GM18507 (cell line): ENCODE measurements around the gene OSTF1.
A peak's percentile ranks its signal among the peaks of the same experiment; 100 is the strongest.

Source experiments
- DNase-seq: peaks from one replicate; pipeline ENCODE4 v3.0.0; 2011; ENCODE audit warnings: low read depth; ENCODE audit not compliant: insufficient read length; ENCODE audit errors: extremely low spot score
- FAIRE-seq: peaks from 2 replicates; lab custom pipeline; 2011; peaks lifted over from hg19 to GRCh38; lab: Jason Lieb, UNC

Gene OSTF1

GRCh38 chr9:75111019-75111622 is 22.8 kb downstream of the OSTF1 start:
- no peak for FAIRE-seq

GRCh38 chr9:75112789-75113188 is 24.5 kb downstream of the OSTF1 start:
- FAIRE-seq (no peak), DNase-seq (no peak)

More at GRCh38 chr9:75111019-75111622, 22.8 kb downstream of the OSTF1 start:
- no peak for DNase-seq

- no peak for FAIRE-seq
- DNase-seq, result no peak
These were observed 28.0 kb downstream of the OSTF1 start for GRCh38 chr9:75116306-75116705.

DNA sequence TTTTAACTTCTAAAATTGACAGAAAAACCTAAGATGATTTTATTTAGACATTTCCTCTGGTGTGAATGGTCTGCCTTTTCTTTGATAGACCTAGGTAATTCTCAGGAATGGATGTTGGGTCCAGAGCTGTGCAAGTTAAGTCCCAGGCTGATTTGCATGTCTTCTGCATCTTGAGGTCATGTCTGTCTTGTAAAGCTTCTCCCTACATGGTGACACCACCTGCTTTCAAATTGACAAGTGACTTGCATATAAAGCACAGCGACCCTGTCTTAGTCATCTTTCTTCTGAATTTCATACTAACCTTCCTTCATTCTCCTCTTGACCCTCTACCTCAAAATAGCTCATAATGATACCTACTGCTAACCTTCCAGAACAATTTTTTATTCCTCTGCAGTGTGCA is 29.2 kb downstream of the OSTF1 start:
- DNase-seq (no peak), FAIRE-seq (no peak)

DNA sequence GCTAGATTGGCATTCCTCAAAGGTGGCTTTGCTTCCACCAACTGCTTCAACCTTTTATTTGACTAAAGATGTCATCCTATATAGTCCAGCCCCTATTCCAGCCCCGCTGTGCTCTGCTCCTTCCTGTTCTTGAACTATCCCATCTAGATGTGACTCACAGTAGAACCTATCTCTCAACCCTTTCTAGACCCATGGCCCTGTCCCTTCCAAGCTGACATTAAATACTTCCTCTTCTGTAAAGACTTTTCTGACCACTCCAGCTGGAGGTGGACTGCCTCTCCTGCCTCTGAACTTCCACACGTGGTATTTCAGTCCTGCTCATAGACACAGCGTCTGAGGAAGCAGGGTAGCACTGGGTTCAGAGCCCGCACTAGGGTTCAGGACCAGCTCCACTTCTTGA is 32.4 kb downstream of the OSTF1 start:
- DNase-seq (no peak), FAIRE-seq (no peak)

DNA sequence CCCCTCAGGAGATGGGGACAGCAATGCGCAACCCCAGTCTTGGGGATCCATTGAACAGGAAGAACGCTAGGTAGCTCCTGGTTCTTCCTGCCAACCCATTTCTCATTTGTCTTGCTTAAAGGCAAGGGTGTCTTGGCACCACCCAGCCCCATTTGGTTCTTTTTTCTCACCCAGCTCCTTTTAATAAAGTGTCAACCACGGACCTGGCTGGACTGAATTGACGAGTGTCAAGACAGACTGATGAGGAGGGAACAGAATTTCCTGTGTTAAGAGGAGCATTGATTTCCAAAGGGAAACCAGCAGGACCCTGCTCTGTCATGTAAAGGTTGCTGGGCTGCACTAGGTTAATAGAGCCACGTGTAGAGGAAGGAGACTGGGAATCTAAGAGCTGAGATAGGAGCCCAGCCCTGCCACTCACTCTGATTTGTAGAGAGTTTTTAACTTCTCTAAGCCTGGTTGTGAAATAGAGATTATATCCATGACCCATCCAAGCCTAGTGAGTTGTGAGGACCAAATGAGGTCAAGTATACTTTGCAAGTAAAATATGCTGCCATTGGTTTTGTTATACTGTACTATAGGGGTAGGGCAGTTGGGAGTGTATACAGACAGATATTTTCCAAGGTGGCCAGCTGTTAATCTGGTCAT is 33.7 kb downstream of the OSTF1 start:
- DNase-seq (no peak), FAIRE-seq (no peak)

DNA sequence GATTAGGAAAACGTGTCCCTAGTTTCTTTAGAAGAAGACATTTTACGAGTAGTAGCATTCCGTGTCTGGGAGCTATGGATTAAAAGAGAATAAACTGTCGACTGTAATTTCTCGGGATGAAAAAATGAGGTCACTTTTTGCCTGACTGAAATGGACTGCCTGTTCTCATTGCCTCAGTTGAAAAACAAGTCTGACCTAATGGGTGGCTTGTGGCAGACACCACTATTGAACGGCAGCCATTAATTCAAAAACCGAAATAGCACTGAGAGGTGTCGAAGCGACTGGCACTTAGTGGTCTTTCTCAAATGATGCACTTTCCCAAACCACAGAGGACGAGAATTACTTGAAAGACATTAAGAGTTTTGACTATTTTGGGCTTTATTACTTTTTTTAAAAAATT is 35.4 kb downstream of the OSTF1 start:
- no peak for FAIRE-seq
- no peak for DNase-seq

DNA sequence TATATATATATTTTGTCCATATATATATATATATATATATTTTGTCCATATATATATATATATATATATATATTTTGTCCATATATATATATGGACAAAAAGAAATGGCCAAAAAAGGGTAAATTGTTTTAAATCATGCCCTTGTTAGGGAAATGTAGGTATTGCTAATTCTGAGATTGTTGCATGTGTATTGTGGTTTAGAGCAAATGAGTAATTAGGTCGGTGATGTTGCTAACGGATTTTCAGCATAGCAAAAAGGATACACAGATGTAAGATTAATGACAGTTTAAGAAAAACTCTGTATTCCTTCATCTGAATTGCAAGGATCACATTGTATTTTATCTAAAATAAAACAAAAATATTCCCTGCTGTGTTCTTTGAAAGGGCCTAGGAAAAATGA is 40.2 kb downstream of the OSTF1 start:
- DNase-seq (no peak), FAIRE-seq (no peak)

DNA sequence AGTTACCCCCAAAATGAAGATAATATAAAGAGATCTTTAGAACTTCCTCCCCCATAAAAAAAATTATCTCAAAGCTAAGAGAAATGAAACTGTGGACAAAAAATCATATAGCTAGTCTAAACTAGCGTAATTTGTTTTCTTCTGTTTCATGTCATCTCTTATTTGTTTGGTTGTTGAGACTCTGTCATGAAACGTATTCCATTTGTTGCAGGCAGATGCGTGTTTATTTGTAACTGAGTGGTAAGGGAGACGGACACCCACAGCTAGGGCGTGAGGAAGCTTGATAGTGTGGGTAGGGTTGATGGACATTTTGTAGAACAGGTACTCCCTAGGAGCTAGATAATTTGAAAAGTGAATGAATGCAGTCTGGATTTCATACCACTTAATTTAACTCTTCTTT is 41.9 kb downstream of the OSTF1 start:
- no peak for DNase-seq
- no peak for FAIRE-seq

GRCh38 chr9:75130621-75131230 is 42.4 kb downstream of the OSTF1 start:
- FAIRE-seq (no peak), DNase-seq (no peak)

GRCh38 chr9:75131700-75132099 is 43.4 kb downstream of the OSTF1 start:
- FAIRE-seq (no peak), DNase-seq (no peak)

GRCh38 chr9:75132244-75132643 is 43.9 kb downstream of the OSTF1 start:
- no peak for FAIRE-seq

DNA sequence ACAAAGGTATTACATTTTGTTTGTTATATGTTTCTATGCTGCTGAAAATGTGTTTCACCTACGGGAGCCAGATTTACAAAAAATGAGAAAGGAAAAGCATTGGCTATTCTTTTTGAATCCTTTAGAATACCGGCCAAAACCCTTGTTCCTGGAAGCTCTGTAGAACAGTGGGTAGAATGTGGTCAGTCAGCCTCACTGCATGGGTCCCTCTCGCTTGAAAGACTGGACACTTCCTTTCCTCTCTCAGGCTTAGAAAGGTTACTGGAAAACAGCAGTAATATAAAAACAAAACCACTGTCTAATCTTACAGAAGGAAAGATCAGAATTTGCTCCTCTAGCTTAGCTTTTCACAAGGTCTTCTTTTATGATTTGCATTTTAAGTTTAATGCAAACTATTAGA is 45.1 kb downstream of the OSTF1 start:
- DNase-seq, result no peak
- no peak for FAIRE-seq

More at GRCh38 chr9:75132244-75132643, 43.9 kb downstream of the OSTF1 start:
- no peak for DNase-seq

DNA sequence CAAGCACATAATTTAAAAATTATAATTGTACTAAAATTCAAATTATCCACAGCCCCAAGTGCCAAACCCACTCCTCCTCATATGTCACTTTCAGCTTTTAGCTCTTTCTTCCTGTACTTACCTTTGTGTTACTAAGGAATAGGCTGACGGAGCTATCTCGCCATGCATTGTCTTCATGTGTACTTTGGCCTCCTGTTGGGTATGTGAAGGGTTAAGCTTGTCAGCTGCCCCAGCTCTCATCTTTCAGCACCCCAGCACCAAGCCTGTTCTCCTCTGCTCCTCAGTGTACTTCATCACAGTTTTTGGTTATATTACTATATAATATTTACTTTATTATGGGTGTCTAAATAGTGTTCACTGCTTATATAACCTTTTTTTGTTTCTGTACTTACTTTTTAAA is 46.2 kb downstream of the OSTF1 start:
- DNase-seq (no peak), FAIRE-seq (no peak)

DNA sequence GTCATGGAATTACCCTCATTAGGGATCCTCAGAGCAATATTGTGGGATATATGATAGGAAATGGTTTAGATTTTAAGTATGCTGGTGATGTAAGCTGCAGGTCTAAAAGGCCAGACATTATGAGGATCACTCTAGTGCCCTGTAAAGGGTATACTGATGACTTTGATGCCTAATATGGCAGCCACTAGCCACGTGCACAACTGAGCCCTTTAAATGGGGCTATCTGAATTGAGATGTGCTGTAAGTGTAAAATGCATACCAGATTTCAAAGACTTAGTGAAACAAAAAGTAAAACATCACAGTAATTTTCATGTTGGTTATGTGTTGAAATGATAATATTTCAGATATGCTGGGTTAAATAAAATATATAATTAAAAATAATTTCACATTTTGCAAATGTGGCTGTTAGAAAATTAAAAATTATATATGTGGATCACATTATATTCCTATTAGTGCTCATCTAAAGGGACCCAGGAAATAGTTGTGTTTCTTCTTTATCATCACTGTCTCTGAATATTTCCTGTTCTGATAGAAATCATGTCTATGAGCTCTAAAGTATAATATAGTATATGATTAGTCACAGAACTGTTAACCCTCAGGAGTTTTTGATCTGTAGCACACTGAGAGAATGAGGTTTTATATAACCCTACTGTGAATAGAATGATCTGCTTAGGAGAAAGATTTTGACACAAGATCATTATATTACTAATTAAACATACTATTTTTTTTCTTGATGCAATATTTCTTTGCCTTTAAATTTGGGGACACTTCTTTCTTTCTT is 50.1 kb downstream of the OSTF1 start:
- FAIRE-seq, result no peak
- no peak for DNase-seq

GRCh38 chr9:75139201-75139600 is 50.9 kb downstream of the OSTF1 start:
- DNase-seq (no peak), FAIRE-seq (no peak)

DNA sequence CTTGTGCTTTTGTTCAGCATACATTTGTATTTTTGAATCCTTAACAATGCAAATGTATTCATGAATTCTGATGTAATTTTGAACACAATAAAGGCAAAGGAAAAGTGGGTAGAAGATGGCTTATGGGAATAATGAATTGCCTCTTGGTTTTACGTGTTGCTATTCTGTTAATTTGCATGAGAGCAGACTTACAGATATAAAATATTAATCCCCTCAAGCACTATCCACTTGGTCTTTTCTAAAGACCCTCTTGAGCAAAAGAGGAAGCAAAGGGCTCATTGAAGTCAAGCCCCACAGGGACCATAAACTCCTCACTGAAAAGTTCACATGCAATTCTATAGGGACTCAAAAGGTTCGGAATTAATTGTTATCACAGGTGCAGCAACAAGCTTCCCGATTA is 51.9 kb downstream of the OSTF1 start:
- no peak for DNase-seq
- FAIRE-seq, result no peak

- DNase-seq (no peak), FAIRE-seq (no peak)
These were observed 53.9 kb downstream of the OSTF1 start for GRCh38 chr9:75142202-75142601.

GRCh38 chr9:75146229-75146628 is 57.9 kb downstream of the OSTF1 start:
- DNase-seq (no peak), FAIRE-seq (no peak)

DNA sequence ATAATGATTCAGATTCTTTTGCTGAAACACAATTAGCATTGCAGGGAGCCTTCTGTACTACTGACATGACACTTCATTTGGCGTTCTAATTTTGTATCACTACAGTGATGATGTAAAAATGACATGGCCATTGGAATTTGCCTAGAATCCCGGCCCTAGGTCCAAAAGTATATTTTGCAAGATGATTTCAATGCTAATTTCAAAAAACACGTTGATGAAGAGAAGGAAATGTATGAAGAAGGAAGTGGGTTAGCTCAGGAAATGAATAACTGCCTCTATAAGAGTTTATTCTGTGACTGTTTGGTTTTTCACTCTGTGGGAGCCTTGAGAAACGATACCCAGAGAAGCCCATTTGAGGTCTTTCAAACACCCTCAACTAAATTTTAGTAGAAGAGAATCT is 59.3 kb downstream of the OSTF1 start:
- peak; percentile 31 for FAIRE-seq
- no peak for DNase-seq
